Amniotic epithelial cell (primary cell): ENCODE measurements around the gene ZFYVE28.
"Not testable (repeated sequence)": the region's sequence is repeated elsewhere in the genome, so short reads cannot be mapped to it uniquely, and the experiment has no call there.

Experiments
- DNase-seq: peaks from one replicate; pipeline ENCODE4 v3.0.0-alpha.2; 2010; ENCODE audit warnings: low read depth

ZFYVE28 gene

DNA sequence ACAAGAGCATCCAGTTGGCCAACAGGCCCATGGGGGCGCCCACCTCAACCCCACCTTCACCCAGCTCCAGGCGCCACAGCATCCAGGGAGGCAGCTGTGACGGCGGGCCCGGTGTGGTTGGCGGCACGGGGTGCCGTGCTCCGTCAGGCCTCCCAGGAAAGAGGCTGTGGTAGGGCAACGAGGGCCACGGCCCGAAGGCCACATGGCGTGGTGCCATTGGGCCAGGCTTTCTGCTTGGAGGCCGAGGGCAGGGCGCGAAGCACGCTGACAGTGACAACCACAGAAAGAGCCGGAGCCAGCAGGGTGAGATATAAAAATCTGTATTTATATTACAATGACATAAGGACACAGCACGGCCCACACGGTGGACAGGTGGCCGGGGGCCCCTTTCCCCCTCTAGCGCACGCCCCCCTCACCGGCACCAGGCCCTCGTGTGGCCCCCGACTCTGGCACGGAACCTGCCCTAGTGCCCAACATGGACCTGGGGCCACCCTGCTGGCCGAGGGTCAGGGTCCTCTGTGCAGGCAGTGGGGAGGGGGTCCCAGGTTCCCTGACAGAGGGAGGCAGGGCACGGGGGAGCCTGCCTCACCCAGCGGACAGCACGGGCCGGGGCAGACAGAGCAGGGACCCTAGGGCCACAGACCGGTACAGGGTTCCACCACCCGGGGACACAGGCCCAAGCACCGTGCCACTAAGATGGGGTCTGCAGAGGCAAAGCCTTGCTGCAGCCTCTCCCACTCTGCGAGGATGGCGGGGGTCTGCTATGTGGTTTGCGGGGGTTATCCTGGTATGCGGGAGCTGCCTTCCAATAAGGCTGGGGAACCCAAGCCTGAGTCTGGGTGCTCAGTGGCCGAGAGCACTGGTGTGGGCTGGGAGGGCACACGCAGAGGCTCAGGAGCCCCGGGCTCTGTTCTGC is 171.1 kb downstream of the ZFYVE28 start:
- DNase-seq = no peak

DNA sequence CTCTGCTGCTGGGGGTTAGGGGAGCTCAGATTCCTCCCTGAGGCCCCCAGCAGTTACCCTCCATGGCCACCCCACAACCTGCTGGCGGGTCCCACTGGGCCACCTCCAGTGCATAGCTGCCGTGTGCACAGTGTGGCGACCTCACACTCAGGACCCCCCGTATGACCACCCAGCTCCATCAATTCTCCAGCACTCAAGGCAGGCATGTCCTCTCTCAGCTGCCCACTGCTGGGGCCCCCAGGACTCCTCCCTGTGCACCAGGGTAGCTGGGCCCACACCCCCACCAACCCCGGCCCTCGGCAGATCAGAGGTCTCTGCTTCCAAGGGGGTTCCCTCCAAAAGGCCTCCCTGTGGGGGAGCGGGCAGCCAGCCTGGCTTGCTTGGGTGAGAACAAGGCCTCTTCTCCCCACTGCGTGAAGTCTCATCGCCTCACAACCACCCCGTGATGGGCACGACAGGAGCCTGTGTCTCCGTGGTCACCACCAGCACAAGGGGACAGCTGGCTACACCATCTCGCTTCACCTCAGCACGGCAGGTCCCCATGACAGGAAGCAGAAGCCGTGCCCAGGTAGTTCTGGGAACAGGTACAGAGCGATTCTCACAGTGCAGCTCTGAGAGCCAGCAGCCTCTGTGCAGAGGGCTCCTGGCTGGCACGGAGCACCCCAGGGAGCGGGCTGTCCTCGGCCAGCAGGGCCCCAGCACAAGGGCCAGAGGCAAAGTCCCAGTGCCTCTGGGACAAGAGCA is 171.9 kb downstream of the ZFYVE28 start:
- DNase-seq = no peak

DNA sequence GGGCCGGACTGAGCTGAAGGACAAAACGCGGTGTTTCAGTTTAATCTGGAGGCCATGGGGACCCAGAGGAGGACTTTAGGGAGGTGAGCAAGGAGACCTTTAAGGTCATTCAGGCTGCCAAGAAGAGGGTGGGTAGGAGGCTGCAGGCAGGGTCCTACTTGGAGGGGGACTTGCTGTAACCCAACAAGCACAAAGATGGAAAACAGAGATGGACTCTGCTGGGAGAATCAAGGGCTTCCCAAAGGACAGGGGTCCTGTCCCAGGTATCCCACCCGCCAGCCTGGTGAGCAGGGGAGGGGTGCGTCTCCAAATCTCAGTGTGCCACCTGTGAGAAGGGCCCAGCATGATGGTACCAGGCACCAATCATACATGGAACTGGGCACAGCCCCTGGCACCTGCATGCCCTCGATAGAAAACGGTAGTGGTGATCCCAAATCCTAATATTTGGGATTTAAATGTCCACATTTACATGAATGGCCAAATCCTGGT is 172.6 kb downstream of the ZFYVE28 start:
- DNase-seq = no peak

GRCh38 chr4:2245057-2245786 is 173.2 kb downstream of the ZFYVE28 start:
- DNase-seq = no peak

DNA sequence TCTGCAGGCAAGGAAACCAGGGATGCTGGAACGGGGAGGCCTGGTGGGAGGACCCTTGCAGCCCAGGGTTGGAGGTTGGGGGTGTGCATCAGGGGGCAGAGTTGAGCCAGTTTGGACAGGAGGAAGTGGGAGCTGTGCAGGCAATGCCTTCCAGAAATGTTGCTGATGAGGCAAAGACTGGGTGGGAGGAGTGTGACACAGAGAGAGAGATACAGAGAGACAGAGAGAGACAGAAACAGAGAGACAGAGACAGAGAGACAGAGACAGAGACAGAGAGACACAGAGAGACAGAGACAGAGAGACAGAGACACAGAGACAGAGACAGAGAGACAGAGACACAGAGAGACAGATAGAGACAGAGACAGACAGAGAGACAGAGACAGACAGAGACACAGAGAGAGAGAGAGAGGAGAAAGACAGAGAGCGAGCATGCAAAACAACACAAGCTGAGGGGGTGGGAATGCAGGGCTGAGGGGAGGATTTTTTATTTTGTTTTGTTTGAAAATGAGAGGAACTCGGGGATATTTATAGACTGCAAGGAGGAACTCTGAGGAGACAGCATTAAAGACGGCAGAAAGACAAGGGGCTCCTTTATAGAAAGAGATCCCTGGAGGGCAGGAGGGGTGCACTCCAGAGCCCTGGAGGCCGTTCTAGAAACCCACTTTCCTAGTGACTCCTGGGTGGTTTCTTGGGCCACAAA is 174.6 kb downstream of the ZFYVE28 start:
- peak; percentile 47 for DNase-seq

DNA sequence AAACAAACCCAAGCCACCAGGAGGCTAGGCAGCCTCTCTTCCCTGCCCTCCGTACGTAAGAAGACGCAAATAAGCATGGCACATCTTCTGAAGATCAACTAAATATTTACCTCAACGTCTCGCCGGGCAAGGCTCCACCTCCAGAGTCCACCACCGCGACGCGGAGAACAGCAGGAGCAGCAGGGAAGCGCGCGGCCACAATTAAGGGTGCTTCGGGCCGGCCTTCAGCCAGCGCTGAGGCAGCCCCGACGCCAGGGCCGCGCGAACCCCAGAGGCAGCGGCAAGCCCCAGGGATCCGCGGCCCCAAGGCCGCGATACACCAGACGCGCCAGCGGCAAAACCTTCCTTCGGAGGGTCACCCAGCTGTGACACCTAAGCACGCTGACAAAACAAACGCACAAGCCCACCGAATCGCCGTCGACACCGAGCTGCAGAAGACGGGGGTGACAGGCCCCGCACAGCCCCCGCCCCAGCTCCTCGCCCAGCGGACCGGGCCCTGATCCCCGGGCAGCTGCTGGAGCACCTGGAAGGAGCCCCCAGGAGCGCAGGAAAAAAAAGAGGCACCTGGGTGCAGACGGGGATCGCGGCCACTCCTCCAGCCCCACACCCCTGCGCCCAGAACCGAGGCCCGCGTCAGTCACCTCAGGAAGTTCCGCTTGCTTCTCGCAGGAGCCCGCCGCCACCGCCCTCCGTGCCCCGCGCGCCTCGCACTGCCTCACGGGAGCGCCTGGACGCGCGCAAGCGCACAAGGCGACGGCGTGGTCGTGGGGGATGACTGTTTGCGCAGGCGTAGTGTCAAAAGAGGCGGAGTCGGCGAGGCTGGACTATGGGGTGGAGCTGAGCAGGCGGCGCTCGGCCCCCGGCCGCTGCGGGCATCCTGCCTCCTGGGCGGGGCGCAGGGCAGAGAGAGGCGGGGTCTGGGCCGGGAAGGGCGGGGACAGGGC is 176.8 kb downstream of the ZFYVE28 start, which contains the start of the genes HAUS3 and POLN:
Gene HAUS3 (minus strand): TSS at position 712 of the 944 bp plus-strand sequence. CDS start 1,175 bp downstream, outside the sequence.
Gene POLN (minus strand): TSS at position 712 of the 944 bp plus-strand sequence. CDS start 12,890 bp downstream, outside the sequence.
- DNase-seq = peak; percentile 94

GRCh38 chr4:2241003-2241402 is 177.4 kb downstream of the ZFYVE28 start:
- no peak for DNase-seq

- no peak for DNase-seq
Observed at GRCh38 chr4:2236944-2237666, 181.3 kb downstream of the ZFYVE28 start.

DNA sequence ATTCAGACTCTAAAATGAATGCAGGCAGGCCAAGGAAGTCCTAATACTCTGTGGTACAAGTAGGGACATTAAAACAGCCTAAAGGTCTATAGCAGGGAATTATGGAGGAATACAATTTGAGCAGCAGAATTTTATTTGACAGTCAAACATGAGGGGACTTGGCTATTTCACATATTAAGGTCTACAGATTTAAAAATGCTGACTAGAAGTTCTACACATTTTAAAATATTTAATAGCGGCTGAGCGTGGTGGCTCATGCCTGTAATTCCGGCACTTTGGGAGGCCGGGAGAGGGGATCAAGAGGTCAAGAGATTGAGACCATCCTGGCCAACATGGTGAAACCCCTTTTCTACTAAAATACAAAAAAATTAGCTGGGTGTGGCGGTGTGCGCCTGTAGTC is 187.4 kb downstream of the ZFYVE28 start:
- DNase-seq = no peak

DNA sequence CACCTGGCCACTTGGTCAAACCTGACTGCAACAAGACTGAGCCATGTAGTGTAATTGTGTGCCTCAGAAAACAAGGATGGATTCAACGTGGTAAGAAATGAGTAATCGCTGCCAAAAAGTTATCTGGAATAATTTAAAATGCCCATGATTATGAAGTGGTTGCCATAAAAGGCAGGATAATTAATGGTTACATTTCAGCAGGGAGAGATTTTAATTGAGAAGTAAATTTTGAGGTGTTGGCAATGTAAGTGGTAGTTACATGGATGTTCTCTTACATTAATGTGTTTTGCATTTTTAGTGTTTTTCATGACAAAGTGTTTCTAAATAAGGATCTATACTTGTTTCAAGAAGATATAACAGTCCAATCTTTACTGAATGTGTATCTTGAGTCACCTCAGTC is 192.2 kb downstream of the ZFYVE28 start:
- no peak for DNase-seq

DNA sequence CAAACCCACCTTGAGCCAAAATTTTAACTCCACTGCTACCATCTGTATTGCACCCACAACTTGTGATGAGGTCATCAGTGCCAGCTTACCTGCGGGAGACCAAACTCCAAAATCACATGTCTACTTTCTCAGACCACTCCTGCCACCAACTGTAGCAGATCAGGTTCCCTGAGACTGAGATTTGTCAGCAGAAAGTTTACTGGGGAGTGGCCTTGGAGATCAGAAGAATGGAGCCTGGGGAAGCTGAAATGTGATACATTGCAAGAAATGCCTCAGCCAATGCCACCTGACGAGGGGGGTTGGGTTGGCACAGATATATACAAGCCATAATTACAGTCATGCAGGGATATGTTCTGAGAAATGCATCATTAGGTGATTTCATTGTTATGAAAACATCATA is 195.6 kb downstream of the ZFYVE28 start:
- no peak for DNase-seq

DNA sequence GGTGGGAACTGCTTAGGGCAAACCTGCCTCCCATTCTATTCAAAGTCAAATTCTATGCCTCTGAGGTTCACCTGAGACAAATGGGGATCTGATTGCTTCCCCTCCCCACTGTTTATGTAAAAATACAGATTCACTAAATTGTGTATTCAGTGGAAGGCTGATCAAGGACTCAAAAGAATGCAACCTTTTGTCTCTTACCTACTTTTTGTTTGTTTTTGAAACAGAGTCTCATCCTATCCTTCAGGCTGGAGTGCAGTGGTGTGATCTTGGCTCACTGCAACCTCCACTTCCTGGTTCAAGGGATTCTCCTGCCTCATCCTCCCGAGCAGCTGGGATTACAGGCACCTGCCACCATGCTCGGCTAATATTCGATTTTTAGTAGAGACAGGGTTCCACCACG is 197.1 kb downstream of the ZFYVE28 start:
- DNase-seq = not testable (repeated sequence)

- DNase-seq = peak; percentile 54
Observed at GRCh38 chr4:2220016-2220630, 198.3 kb downstream of the ZFYVE28 start.
